ENCODE measurements around the gene ALDH6A1.

- TF ChIP-seq POLR2A (IDR thresholded peaks at IDR 0.05) (peak; percentile 93), CTCF (IDR thresholded peaks at IDR 0.05) (no peak)
These were observed at the start of gene ALDH6A1, which contains the start of gene LIN52 for GRCh38 chr14:74084277-74085046.
